Occipital lobe (tissue), 3 donors: ENCODE results near the gene SGK1. TPM values are rescaled to one million over a fixed set of nuclear protein-coding genes. Genes with fewer than 3 reads are reported as not detected.

Source experiments
- DNase-seq: peaks from one replicate; lab custom pipeline; 2025; lab: John Stamatoyannopoulos, UW
- small RNA-seq: library from RNA; depleted of rRNA; stranded (forward); fragments of <200 nt; gene quantifications from one replicate; pipeline ENCODE3, GENCODE V24; 2014
- total RNA-seq: library from RNA; depleted of rRNA; stranded (reverse); fragments of >200 nt; gene quantifications from one replicate; pipeline ENCODE4 v1.2.3, GENCODE V29; 2014

Gene SGK1
- total RNA-seq, 1 donor from 2014 or later: 75.5 TPM

GRCh38 chr6:134132494-134133141 lies 185.3 kb downstream of the SGK1 start:
- no peak for DNase-seq

GRCh38 chr6:134131530-134132139 lies 186.3 kb downstream of the SGK1 start:
- no peak for DNase-seq

GRCh38 chr6:134128146-134128545 lies 189.8 kb downstream of the SGK1 start:
- DNase-seq: no peak

- DNase-seq: no peak
Measured at GRCh38 chr6:134123666-134124208, 194.2 kb downstream of the SGK1 start.

- no peak for DNase-seq
Measured at GRCh38 chr6:134122775-134123174, 195.1 kb downstream of the SGK1 start.

- DNase-seq: no peak
Measured at GRCh38 chr6:134119486-134119885, 198.4 kb downstream of the SGK1 start.

Small RNA genes lying within 50 kb of the gene (small RNA-seq; reads per million reads assigned to genes)
- gene RF00019 (not detected), gene RN7SL408P (0.12 reads per million), gene RNA5SP218 (not detected), gene RPS29P32 (not detected)
